HL-60 (cell line): ENCODE measurements around the gene GPR17.

Experiments
- DNase-seq, 2 experiments: peaks; one replicate each; pipeline ENCODE4 v3.0.0-alpha.2; 2010 to 2020; ENCODE audit warnings: low read depth in 1 of 2, low spot score in 1 of 2
- H3K27ac ChIP-seq: fragments of 250-450 bp; sonication (Bioruptor Pico); replicated peaks from 2 replicates; pipeline ENCODE4 v1.5.1; 2020; ENCODE audit warnings: mild to moderate bottlenecking, moderate library complexity
- H3K27me3 ChIP-seq: fragments of 250-450 bp; sonication (Bioruptor Pico); 2 replicates; pipeline ENCODE4 v1.5.1; 2021; ENCODE audit warnings: mild to moderate bottlenecking, moderate library complexity; ENCODE audit not compliant: insufficient read depth, poor library complexity, severe bottlenecking
- H3K4me3 ChIP-seq: replicated peaks from 2 replicates; pipeline ENCODE4 v1.5.1; 2011; ENCODE audit warnings: mild to moderate bottlenecking, control low read depth, low read length; ENCODE audit not compliant: insufficient read depth
- CTCF ChIP-seq: IDR thresholded peaks from one replicate; pipeline ENCODE4 v1.5.1; 2011; ENCODE audit warnings: low read length, control low read depth, inconsistent platforms; ENCODE audit not compliant: insufficient read depth
- GABPA ChIP-seq: IDR thresholded peaks from 2 replicates; pipeline ENCODE4 v1.6.1; 2012; ENCODE audit warnings: low read depth
- POLR2AphosphoS5 ChIP-seq: IDR thresholded peaks from 2 replicates; pipeline ENCODE4 v1.6.1; 2012; ENCODE audit warnings: low read depth
- SPI1 ChIP-seq: IDR thresholded peaks from 2 replicates; pipeline ENCODE4 v1.6.1; 2012; ENCODE audit warnings: low read depth, mild to moderate bottlenecking, borderline replicate concordance
- TF ChIP-seq, protein P1 (sequence below): IDR thresholded peaks from 2 replicates; pipeline ENCODE4 v1.6.1; 2012; ENCODE audit warnings: low read depth; ENCODE audit not compliant: insufficient replicate concordance

Gene GPR17

GRCh38 chr2:127676906-127677305 is 31.0 kb downstream of the GPR17 start:
- Histone ChIP-seq H3K4me3 (no peak overlapping the region), H3K27ac (no peak overlapping the region), H3K27me3 (peaks cover 32% of the 10 kb centered on the region)
- no peak for TF ChIP-seq POLR2AphosphoS5
- TF ChIP-seq GABPA = no peak
- no peak for DNase-seq

GRCh38 chr2:127678531-127678930 is 32.6 kb downstream of the GPR17 start:
- Histone ChIP-seq H3K4me3 (no peak overlapping the region), H3K27me3 (peaks cover 28% of the 10 kb centered on the region), H3K27ac (no peak overlapping the region)
- DNase-seq = no peak
- TF ChIP-seq POLR2AphosphoS5 (no peak), CTCF (no peak), GABPA (no peak)
- TF ChIP-seq, protein P1, sequence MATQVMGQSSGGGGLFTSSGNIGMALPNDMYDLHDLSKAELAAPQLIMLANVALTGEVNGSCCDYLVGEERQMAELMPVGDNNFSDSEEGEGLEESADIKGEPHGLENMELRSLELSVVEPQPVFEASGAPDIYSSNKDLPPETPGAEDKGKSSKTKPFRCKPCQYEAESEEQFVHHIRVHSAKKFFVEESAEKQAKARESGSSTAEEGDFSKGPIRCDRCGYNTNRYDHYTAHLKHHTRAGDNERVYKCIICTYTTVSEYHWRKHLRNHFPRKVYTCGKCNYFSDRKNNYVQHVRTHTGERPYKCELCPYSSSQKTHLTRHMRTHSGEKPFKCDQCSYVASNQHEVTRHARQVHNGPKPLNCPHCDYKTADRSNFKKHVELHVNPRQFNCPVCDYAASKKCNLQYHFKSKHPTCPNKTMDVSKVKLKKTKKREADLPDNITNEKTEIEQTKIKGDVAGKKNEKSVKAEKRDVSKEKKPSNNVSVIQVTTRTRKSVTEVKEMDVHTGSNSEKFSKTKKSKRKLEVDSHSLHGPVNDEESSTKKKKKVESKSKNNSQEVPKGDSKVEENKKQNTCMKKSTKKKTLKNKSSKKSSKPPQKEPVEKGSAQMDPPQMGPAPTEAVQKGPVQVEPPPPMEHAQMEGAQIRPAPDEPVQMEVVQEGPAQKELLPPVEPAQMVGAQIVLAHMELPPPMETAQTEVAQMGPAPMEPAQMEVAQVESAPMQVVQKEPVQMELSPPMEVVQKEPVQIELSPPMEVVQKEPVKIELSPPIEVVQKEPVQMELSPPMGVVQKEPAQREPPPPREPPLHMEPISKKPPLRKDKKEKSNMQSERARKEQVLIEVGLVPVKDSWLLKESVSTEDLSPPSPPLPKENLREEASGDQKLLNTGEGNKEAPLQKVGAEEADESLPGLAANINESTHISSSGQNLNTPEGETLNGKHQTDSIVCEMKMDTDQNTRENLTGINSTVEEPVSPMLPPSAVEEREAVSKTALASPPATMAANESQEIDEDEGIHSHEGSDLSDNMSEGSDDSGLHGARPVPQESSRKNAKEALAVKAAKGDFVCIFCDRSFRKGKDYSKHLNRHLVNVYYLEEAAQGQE = no peak

DNA sequence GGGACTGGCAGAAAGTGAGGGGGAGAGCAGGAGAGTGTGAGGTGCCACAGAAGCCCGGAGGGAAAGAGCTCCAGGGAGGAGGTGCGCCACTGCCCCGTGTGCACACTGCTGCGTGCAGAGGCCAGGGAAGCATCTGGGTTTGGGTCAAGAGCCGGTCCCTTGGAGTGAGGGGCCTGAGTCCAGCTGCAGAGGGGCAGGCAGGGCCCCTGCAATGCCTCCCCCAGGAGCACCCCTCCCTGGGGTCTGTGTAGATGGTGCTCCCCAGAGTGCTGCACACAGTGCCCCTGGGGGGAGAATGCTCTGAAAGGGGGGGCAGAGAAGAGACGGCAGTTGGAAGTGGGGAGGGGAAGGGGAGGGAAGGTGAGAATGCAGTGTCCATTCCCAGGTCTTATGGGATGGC is 33.0 kb downstream of the GPR17 start:
- Histone ChIP-seq H3K27me3 (peaks cover 24% of the 10 kb centered on the region), H3K4me3 (no peak overlapping the region), H3K27ac (no peak overlapping the region)
- no peak for TF ChIP-seq GABPA
- TF ChIP-seq, protein P1 = no peak
- no peak for TF ChIP-seq POLR2AphosphoS5
- TF ChIP-seq CTCF = no peak
- TF ChIP-seq SPI1 = no peak
- DNase-seq = no peak

DNA sequence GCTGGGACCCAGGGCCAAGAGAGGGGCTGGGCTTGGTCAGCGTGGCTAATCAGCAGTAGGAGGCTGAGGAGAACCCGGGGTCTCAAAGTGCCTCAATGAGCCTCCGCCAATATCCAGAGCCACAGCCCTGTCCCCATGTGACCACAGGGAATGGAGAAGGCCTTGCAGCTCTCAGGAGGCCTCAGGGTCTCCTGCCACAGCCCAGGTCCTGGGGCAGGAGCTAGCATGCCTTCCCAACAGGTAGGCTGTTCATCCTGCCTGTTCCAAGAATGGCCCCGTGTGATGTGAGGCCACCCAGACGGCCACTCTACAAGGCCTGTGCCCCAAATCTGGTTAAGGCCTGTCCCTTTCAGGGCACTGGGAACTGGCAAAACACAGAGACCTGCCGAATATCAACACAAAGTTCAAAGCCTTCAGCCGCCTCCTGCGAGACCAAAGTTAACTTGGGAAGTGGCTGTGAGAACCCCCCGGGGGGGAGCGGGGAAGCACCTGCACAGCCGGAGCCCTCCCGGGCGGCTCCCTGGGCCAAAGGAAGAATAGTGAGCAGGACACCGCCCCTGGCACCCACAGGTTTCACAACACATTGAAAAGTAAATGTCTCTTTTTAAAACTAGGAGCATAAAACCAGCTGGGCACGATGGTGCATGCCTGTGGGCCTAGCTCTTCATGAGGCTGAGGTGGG is 33.9 kb downstream of the GPR17 start:
- TF ChIP-seq, protein P1 = no peak
- TF ChIP-seq GABPA = no peak
- DNase-seq = no peak
- Histone ChIP-seq H3K4me3 (no peak overlapping the region), H3K27ac (no peak overlapping the region), H3K27me3 (peaks cover 19% of the 10 kb centered on the region)
